Subcutaneous adipose tissue (tissue), 4 donors: Measurements from ENCODE around the gene TNK2. TPM values are rescaled to one million over a fixed set of nuclear protein-coding genes. Genes with fewer than 3 reads are reported as not detected.

Experiments used
- total RNA-seq, 4 donors: library from RNA; depleted of rRNA; stranded (reverse); fragments of >200 nt; gene quantifications; one replicate each; pipeline ENCODE4 v1.1.0, GENCODE V29; 2016
- TF ChIP-seq, protein P1 (sequence below): fragments of 450-650 bp; IDR thresholded peaks from one replicate; pipeline ENCODE4 v1.5.1; 2016; ENCODE audit warnings: low read depth, mild to moderate bottlenecking, control low read depth, antibody characterized with exemption, moderate library complexity

The TNK2 gene
- total RNA-seq, 4 donors from 2014 or later: 9.9 to 78.2 (median 16.8) TPM

DNA sequence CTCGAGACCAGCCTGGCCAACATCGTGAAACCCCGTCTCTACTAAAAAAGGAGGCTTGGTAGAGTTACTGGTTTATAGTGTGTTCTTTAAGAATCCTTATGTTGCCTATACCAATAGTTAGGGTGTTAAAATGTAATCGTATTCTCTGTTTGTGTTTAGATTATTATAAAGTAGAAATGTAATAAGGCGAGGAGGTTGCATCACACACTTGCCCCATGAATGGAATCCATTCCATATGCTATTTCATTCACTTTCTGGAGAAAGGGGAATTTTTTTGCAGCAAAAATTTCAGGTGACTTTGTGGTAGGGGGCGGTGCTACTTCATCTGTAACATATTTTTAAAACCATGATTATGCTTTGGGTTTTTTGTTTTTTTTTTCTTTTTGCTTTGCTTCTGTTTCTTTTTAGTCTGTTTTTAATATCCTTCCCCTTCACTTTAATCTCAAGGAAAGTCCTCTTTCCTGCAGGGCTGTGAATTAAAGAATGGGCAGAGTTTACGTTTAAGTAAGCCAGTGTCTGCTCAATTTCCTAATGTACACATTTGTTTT, 63.6 kb downstream of the TNK2 start:
- TF ChIP-seq, protein P1, sequence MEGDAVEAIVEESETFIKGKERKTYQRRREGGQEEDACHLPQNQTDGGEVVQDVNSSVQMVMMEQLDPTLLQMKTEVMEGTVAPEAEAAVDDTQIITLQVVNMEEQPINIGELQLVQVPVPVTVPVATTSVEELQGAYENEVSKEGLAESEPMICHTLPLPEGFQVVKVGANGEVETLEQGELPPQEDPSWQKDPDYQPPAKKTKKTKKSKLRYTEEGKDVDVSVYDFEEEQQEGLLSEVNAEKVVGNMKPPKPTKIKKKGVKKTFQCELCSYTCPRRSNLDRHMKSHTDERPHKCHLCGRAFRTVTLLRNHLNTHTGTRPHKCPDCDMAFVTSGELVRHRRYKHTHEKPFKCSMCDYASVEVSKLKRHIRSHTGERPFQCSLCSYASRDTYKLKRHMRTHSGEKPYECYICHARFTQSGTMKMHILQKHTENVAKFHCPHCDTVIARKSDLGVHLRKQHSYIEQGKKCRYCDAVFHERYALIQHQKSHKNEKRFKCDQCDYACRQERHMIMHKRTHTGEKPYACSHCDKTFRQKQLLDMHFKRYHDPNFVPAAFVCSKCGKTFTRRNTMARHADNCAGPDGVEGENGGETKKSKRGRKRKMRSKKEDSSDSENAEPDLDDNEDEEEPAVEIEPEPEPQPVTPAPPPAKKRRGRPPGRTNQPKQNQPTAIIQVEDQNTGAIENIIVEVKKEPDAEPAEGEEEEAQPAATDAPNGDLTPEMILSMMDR: no peak

GRCh38 chr3:195839260-195840010, 68.9 kb downstream of the TNK2 start:
- TF ChIP-seq, protein P1: no peak

DNA sequence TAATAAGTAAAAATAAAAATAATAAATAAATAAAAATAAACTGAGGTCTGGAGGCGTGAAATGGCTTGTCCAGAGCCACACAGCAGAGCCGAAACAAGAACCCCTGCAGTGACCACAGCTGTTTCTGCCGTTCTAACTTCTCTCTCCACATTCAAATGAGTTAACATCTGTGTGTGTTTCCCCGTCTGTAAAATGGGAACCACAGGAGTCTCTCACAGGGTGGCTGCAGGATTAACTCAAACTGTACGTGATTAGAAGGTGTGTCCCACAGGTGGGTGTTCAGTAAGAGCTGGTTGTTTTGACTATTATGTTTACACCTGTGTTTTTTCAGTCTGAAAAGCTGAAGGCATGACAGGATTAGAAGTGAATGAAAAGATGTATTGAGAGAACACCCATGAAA, 69.6 kb downstream of the TNK2 start:
- TF ChIP-seq, protein P1: no peak

GRCh38 chr3:195836476-195837135, 71.7 kb downstream of the TNK2 start:
- TF ChIP-seq, protein P1: no peak

GRCh38 chr3:195835791-195836190, 72.6 kb downstream of the TNK2 start:
- TF ChIP-seq, protein P1: no peak

DNA sequence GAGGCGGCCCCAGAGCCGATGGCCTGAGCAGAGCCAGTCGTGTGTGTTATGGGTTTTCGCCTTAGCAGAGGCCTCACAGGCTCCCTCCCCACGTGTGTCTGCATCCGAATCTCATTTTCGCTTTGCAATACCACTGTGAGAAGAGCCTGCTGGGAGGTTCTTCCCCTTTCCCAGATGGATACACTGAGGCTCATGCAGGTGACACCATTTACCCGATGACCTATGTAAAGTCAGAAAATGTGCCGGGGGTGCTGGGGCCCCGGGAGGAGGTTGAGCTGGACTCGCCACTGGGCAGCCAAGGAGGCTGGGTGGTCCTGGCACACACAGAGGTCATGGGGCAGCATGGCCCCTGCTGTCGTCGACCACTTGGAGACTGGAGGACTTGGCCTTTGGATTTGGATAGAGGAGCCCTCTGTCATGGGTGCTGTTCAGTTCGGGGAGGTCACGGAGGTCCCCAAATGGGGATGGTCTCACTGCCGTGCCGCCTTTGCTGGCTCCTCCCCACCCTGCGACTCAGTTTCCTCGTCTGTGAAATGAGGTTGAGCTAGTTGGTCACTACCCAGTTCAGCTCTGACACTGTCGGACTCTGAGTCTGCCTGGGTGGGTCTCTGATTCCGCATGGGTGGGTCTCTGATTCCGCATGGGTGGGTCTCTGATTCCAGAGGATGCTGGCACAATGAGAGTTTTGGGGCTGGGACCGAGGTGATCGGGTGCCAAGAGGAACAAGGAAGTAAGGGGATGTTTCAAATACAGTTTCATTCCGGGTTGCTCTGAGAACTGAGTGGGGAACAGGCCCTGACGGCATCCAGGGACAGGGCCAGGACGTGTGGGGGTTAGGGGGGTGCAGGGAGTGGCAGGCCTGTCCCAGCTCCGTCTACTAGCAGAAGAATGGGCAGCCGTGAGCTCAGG, 73.4 kb downstream of the TNK2 start:
- TF ChIP-seq, protein P1: no peak
